OCI-M2 (cell line): ENCODE data around the gene TRMT1.

Experiments
- DNase-seq: peaks from one replicate; lab custom pipeline; 2025; ENCODE audit not compliant: unreplicated experiment; lab: John Stamatoyannopoulos, UW

The TRMT1 gene

DNA sequence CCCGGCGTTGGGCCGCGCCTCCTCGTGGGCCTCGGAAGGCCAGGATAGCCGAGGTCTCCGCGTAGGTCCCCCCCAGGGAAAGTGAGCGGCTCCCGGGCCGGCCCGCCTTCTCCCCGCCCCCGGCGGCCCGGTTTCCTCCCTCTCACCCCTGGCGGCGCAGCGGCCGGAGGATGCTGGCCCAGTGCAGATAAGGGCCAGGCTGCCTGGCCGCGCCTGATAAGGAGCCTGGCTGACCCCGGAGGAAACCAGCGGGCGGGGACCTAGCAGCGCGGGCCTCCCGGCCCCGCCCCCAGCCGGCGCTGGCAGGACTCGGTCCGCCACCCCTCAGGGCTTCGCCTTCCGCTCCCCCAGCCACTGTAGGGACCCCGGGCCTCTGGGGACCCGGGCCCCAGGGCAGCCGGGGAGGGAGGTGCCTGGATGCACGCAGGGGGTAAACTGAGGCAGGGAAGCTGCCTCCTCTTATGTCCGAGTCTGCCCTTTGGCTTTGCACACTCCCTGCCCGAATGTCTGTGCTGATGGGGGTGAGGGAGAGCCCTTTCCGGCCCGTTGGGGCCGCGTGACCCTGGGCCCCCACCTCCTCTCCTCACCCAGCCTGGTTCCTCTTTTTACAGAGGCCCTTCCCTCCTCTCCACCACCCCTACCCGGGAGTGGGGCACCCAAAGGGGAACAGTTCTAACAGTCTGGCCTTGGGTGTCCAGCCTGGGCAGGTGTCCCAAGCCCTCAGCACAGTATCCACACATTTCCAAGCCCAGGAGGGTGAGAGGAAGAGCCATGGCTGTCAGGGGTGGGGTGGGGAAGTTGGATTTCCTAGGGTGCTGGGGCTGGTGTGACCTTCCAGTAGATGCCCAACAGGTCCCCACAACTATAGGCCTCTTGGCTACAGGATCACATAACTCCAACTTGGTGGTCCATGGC lies 13.6 kb downstream of the TRMT1 start, which contains the start of gene LYL1:
Gene LYL1 (minus strand): TSS at position 193 of the 915 bp plus-strand sequence. CDS start 1,687 bp downstream, outside the sequence.
- no peak for DNase-seq

DNA sequence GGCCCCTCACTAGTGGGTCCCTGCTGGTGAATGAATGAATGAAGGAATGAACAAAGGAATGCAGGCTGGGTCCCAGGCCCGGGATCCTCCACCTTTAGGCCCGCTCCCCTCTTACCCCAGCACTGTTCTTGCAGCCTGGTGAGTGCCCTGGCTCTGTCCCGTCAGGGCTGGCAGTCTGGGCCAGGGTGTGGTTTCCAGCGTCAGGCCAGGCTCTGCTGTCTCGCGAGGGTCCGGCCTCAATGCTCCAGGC lies 14.2 kb downstream of the TRMT1 start:
- DNase-seq: no peak

GRCh38 chr19:13101590-13102415 lies 14.7 kb downstream of the TRMT1 start:
- no peak for DNase-seq

- DNase-seq: no peak
Measured at GRCh38 chr19:13100841-13101589, 15.5 kb downstream of the TRMT1 start.

DNA sequence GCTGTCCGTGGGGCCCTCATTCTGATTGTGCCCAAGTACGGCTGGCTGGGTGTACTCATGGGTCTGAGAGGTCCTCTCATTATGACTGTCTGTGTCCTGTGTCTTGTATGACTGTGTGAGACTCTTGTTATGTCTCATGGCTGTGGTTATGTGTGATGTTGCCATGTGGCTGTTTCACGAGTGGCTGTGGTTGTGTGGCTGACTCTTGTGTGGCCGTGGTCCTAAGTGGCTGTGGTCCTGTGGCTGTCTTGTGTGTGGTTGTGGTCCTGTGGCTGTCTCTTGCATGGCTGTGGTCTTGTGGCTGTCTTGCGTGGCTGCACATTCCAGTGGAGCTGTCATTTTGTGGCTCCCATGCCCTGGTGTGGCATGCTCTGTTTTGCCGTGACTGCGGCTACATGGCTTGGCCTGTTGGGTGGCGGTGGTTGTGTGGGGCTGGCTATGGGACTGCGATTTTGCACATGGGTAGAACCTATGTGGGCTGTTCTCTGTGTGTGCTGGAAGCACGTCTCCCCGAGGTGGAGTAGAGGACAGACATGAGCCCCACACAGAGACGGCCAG lies 16.4 kb downstream of the TRMT1 start:
- DNase-seq: no peak

GRCh38 chr19:13099073-13099999 lies 17.2 kb downstream of the TRMT1 start:
- no peak for DNase-seq

GRCh38 chr19:13098277-13099072 lies 18.1 kb downstream of the TRMT1 start:
- DNase-seq: no peak

DNA sequence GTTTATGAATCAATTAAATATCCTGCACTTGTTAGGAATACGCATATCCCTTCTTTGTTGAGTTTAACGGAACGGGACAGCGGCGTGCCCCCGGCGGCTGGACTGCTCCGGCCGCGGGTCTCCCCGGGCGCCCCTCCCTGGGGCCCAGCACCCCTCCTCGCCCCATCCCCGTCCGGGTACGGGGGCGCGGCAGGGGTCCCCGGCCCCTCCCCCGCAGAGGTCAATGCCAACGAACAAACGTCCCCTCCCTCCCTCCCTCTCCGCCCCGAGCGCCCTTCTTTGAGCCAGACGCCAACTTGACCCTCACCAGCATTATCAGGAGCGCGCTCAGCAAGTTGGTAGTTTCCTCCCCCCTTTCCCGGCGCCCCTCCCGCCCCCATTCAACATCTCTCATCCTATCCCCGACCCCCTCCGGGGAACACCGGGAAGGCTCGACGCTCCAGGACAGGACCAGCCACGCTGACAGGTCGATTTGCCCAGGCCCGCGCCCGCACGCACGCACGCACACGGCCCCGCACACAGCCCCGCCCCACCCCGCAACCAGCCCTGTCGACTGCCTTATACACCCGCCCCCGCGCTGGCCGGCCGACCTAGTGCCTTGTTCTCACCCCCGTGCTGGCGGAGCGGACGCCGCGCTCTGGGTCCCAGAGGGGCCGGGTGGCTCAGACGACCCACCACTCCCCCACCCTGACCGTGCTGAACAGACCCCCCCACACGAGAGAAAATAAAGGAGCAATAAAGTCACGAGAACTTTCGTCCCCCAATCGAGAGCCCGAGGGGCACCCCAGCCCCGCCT lies 18.9 kb downstream of the TRMT1 start:
- no peak for DNase-seq

- no peak for DNase-seq
Measured at GRCh38 chr19:13097033-13097462, 19.5 kb downstream of the TRMT1 start.

- no peak for DNase-seq
Measured at GRCh38 chr19:13095934-13096927, 20.3 kb downstream of the TRMT1 start.

DNA sequence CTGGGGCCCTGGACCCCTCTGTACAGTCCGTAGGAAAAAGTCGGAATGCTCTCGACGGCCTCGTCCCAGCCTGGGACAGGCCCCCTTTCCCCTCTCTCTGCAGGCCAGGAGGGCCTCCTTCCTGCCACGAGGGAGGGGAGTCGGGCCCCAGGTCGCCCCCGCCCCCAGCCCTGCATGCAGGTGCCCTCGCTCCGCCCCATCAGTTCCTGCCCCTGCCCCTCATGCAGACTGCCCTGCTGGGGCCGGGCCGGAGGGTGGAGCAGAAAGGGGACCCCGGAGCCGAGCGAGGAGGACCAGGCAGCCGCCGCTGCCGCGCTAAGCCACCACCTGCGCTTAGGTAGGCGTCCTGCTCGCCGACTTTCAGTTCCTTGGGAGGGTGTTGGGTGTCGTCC lies 21.2 kb downstream of the TRMT1 start:
- DNase-seq: no peak

GRCh38 chr19:13094771-13095392 lies 21.7 kb downstream of the TRMT1 start:
- no peak for DNase-seq

GRCh38 chr19:13094106-13094504 lies 22.4 kb downstream of the TRMT1 start:
- no peak for DNase-seq

DNA sequence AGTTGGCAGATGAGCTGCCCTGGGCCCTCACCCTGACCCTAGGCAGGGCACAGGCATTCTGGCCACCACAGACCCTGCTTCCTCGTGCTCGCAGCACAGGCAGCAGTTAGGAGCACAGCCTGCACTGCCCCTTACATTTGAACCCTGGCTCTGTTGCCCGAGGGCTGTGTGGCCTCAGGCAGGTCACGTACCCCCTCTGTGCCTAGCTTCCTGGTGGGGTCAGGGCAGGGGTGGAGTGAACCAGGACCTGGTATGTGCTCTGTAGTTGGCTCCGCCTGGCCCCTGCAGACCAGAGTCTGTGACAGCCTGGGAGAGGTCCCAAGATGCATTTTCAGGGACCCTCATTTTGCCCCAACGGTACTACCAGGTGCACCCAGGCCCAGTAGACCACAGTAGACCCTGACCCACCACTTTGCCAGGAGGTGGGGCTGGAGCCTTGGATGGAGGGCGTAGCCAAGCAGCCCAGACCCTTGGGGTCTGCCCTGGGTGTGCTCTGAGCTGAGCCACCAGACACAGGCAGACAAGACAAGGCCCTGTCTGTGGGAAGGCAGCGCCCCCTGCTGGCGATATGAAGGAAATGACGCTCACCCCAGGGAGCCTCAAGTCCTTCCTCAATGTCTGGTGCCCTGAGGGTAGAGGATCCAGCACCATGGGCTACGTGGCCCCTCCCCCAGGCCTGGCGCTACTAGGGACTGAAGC lies 23.0 kb downstream of the TRMT1 start:
- no peak for DNase-seq

DNA sequence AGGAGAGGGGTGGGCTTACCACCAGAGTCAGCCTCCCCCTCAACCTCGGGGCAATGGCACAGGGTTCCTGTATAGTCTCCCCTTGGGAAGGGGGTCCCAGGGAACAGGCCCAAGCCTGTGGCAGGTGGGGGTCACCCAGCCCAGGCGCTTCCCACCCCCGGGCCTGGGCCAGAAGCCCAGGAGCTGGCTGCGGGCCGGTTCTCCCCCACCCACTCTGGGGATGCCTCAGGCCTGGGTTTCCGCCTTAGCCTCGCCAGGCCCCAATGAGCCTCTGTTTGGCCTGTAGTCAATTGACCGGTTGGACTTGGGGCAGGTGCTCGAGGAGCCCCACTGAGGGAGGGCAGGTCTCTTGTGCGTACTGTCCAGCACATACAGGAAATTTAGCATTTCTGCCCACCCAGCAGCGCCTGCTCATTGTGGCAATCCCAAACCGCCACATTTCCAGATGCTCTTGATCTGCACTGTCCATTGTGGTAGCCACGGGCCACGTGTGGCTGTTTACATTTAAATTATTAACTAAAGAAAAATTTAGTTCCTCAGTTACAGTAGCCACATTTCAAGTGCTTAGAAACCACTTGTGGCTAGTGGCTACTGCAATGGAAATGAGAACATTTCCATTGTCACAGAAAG lies 23.8 kb downstream of the TRMT1 start:
- no peak for DNase-seq

DNA sequence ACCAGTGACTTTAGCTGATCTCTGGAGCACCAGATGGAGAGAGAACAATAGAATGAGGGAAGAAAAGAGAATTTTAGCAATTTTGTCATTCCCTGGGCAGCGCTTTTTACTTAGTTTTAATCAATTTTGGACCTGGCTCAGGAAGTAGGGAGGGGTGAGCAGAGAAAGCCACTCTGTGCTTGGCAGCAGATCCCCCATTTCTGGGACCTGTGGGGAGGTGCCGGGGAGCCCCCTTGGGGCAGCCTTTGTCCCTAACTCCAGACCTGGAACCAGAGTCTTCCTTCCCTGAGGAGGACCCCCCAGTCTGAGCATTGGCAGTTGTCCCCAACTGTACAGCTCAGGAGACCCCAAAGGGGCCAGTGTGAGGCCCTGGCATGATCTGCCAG lies 24.4 kb downstream of the TRMT1 start:
- DNase-seq: no peak
